Measurements from ENCODE around the gene TGFBR3.
A peak's percentile ranks its signal among the peaks of the same experiment; 100 is the strongest.

TGFBR3 gene

GRCh38 chr1:91798241-91798648 lies 87.7 kb downstream of the TGFBR3 start:
- H3K79me1 ChIP-seq (replicated peaks; ENCODE audit: low read length, poor library complexity, severe bottlenecking): peaks cover 26% of the 10 kb centered on the region
- H3K4me1 ChIP-seq (ENCODE audit: control insufficient read depth, insufficient read depth, low read depth, low read length): peaks cover 4% of the 10 kb centered on the region
- DNase-seq: peak; percentile 41
- H3K27me3 ChIP-seq (ENCODE audit: control insufficient read depth in 1 of 2, insufficient read depth in 1 of 2, low read length in 2 of 2): no peaks in the 10 kb centered on the region
- H3K14ac ChIP-seq (ENCODE audit: low read length in 2 of 2): no peak overlapping the region
- peak overlapping the region; percentile 25 for H4K91ac ChIP-seq (ENCODE audit: low read length)
- no peak overlapping the region for H2BK5ac ChIP-seq (ENCODE audit: low read depth, low read length, poor library complexity, severe bottlenecking)
- H2BK15ac ChIP-seq (ENCODE audit: low read depth, poor library complexity, severe bottlenecking): no peak overlapping the region
- no peak overlapping the region for H2BK120ac ChIP-seq (ENCODE audit: low read depth, low read length)
- H3K23ac ChIP-seq (ENCODE audit: low read length in 2 of 2): no peak overlapping the region
- H2BK12ac ChIP-seq (ENCODE audit: low read length in 2 of 2): peak overlapping the region; percentile 14 to 23
- H3K4me3 ChIP-seq (ENCODE audit: insufficient read depth in 1 of 2, low read depth in 1 of 2, low read length in 2 of 2): peak overlapping the region in 1 of 2 experiments; percentile 52
- peak overlapping the region; percentile 65 for H3K9ac ChIP-seq (ENCODE audit: low read length)
- H3K9me3 ChIP-seq (ENCODE audit: control insufficient read depth, low read length): no peaks in the 10 kb centered on the region
- no peak overlapping the region for H2AK5ac ChIP-seq (ENCODE audit: low read length, severe bottlenecking)
- H4K8ac ChIP-seq (ENCODE audit: low read length): no peak overlapping the region
- H3K36me3 ChIP-seq (ENCODE audit: control insufficient read depth in 1 of 2, insufficient read depth in 2 of 2, low read depth in 1 of 2, low read length in 2 of 2): peaks cover 0 to 73% of the 10 kb centered on the region in 2 experiments
- no peak overlapping the region for H3K27ac ChIP-seq (ENCODE audit: low read length, poor library complexity, severe bottlenecking)
- H3K18ac ChIP-seq (ENCODE audit: low read depth in 1 of 2, low read length in 2 of 2): peak overlapping the region; percentile 40 to 52
- H3K4me2 ChIP-seq (ENCODE audit: low read length, poor library complexity, severe bottlenecking): no peak overlapping the region
- 67% methylated on average over 5 of the region's 5 CpGs for WGBS
- no peak overlapping the region for H2AFZ ChIP-seq (ENCODE audit: low read depth, low read length)
- no peak overlapping the region for H3K4ac ChIP-seq (ENCODE audit: low read depth in 1 of 2, low read length in 2 of 2)

- no peak overlapping the region for H3K23ac ChIP-seq (ENCODE audit: low read length in 2 of 2)
- H3K4me1 ChIP-seq (ENCODE audit: control insufficient read depth, insufficient read depth, low read depth, low read length): peaks cover 4% of the 10 kb centered on the region
- no peak overlapping the region for H2AFZ ChIP-seq (ENCODE audit: low read depth, low read length)
- peaks cover 0 to 83% of the 10 kb centered on the region in 2 experiments for H3K36me3 ChIP-seq (ENCODE audit: control insufficient read depth in 1 of 2, insufficient read depth in 2 of 2, low read depth in 1 of 2, low read length in 2 of 2)
- no peak overlapping the region for H4K91ac ChIP-seq (ENCODE audit: low read length)
- H2BK120ac ChIP-seq (ENCODE audit: low read depth, low read length): no peak overlapping the region
- H3K4me2 ChIP-seq (ENCODE audit: low read length, poor library complexity, severe bottlenecking): no peak overlapping the region
- peak overlapping the region in 1 of 2 experiments; percentile 84 for H3K18ac ChIP-seq (ENCODE audit: low read depth in 1 of 2, low read length in 2 of 2)
- H2BK12ac ChIP-seq (ENCODE audit: low read length in 2 of 2): peak overlapping the region; percentile 32 to 49
- H2BK15ac ChIP-seq (ENCODE audit: low read depth, poor library complexity, severe bottlenecking): no peak overlapping the region
- peak overlapping the region; percentile 36 for H2AK5ac ChIP-seq (ENCODE audit: low read length, severe bottlenecking)
- no peak overlapping the region for H3K4ac ChIP-seq (ENCODE audit: low read depth in 1 of 2, low read length in 2 of 2)
- 100% methylated on average over 1 of the region's 1 CpG for WGBS
- H3K9ac ChIP-seq (ENCODE audit: low read length): peak overlapping the region; percentile 65
- H3K4me3 ChIP-seq (ENCODE audit: insufficient read depth in 1 of 2, low read depth in 1 of 2, low read length in 2 of 2): peak overlapping the region in 1 of 2 experiments; percentile 31
- peaks cover 24% of the 10 kb centered on the region for H3K79me1 ChIP-seq (replicated peaks; ENCODE audit: low read length, poor library complexity, severe bottlenecking)
- H3K14ac ChIP-seq (ENCODE audit: low read length in 2 of 2): no peak overlapping the region
- no peak overlapping the region for H3K27ac ChIP-seq (ENCODE audit: low read length, poor library complexity, severe bottlenecking)
- H3K27me3 ChIP-seq (ENCODE audit: control insufficient read depth in 1 of 2, insufficient read depth in 1 of 2, low read length in 2 of 2): no peaks in the 10 kb centered on the region
- H3K9me3 ChIP-seq (ENCODE audit: control insufficient read depth, low read length): no peaks in the 10 kb centered on the region
- DNase-seq: no peak
- H2BK5ac ChIP-seq (ENCODE audit: low read depth, low read length, poor library complexity, severe bottlenecking): no peak overlapping the region
- H4K8ac ChIP-seq (ENCODE audit: low read length): peak overlapping the region; percentile 4
Observed at GRCh38 chr1:91797164-91797563, 88.8 kb downstream of the TGFBR3 start.

GRCh38 chr1:91796390-91796654 lies 89.6 kb downstream of the TGFBR3 start:
- no CpG with 5 or more reads among the region's 4 CpGs for WGBS
- Histone ChIP-seq H3K27ac (ENCODE audit: low read length, poor library complexity, severe bottlenecking) (no peak overlapping the region), H3K4me2 (ENCODE audit: low read length, poor library complexity, severe bottlenecking) (no peak overlapping the region), H3K4me3 (ENCODE audit: insufficient read depth in 1 of 2, low read depth in 1 of 2, low read length in 2 of 2) (no peak overlapping the region), H2AK5ac (ENCODE audit: low read length, severe bottlenecking) (no peak overlapping the region), H3K36me3 (ENCODE audit: control insufficient read depth in 1 of 2, insufficient read depth in 2 of 2, low read depth in 1 of 2, low read length in 2 of 2) (peaks cover 0 to 83% of the 10 kb centered on the region in 2 experiments), H3K79me1 (replicated peaks; ENCODE audit: low read length, poor library complexity, severe bottlenecking) (peaks cover 20% of the 10 kb centered on the region), H3K23ac (ENCODE audit: low read length in 2 of 2) (no peak overlapping the region), H3K4me1 (ENCODE audit: control insufficient read depth, insufficient read depth, low read depth, low read length) (peaks cover 4% of the 10 kb centered on the region), H3K9ac (ENCODE audit: low read length) (peak overlapping the region; percentile 76), H3K4ac (ENCODE audit: low read depth in 1 of 2, low read length in 2 of 2) (no peak overlapping the region), H2BK12ac (ENCODE audit: low read length in 2 of 2) (no peak overlapping the region), H2BK5ac (ENCODE audit: low read depth, low read length, poor library complexity, severe bottlenecking) (no peak overlapping the region), H3K9me3 (ENCODE audit: control insufficient read depth, low read length) (no peaks in the 10 kb centered on the region), H2BK120ac (ENCODE audit: low read depth, low read length) (no peak overlapping the region), H3K27me3 (ENCODE audit: control insufficient read depth in 1 of 2, insufficient read depth in 1 of 2, low read length in 2 of 2) (no peaks in the 10 kb centered on the region), H4K91ac (ENCODE audit: low read length) (no peak overlapping the region), H2AFZ (ENCODE audit: low read depth, low read length) (no peak overlapping the region), H3K18ac (ENCODE audit: low read depth in 1 of 2, low read length in 2 of 2) (no peak overlapping the region), H2BK15ac (ENCODE audit: low read depth, poor library complexity, severe bottlenecking) (no peak overlapping the region), H4K8ac (ENCODE audit: low read length) (no peak overlapping the region), H3K14ac (ENCODE audit: low read length in 2 of 2) (no peak overlapping the region)
- DNase-seq: no peak

GRCh38 chr1:91795591-91796389 lies 90.2 kb downstream of the TGFBR3 start:
- Histone ChIP-seq H3K23ac (ENCODE audit: low read length in 2 of 2) (no peak overlapping the region), H3K27ac (ENCODE audit: low read length, poor library complexity, severe bottlenecking) (peak overlapping the region; percentile 70), H2AFZ (ENCODE audit: low read depth, low read length) (no peak overlapping the region), H3K27me3 (ENCODE audit: control insufficient read depth in 1 of 2, insufficient read depth in 1 of 2, low read length in 2 of 2) (no peaks in the 10 kb centered on the region), H2AK5ac (ENCODE audit: low read length, severe bottlenecking) (no peak overlapping the region), H3K4me1 (ENCODE audit: control insufficient read depth, insufficient read depth, low read depth, low read length) (peaks cover 4% of the 10 kb centered on the region), H3K4ac (ENCODE audit: low read depth in 1 of 2, low read length in 2 of 2) (no peak overlapping the region), H3K18ac (ENCODE audit: low read depth in 1 of 2, low read length in 2 of 2) (no peak overlapping the region), H2BK5ac (ENCODE audit: low read depth, low read length, poor library complexity, severe bottlenecking) (no peak overlapping the region), H3K14ac (ENCODE audit: low read length in 2 of 2) (no peak overlapping the region), H2BK120ac (ENCODE audit: low read depth, low read length) (no peak overlapping the region), H4K91ac (ENCODE audit: low read length) (no peak overlapping the region), H2BK12ac (ENCODE audit: low read length in 2 of 2) (no peak overlapping the region), H2BK15ac (ENCODE audit: low read depth, poor library complexity, severe bottlenecking) (no peak overlapping the region), H3K9ac (ENCODE audit: low read length) (peak overlapping the region; percentile 76), H3K4me3 (ENCODE audit: insufficient read depth in 1 of 2, low read depth in 1 of 2, low read length in 2 of 2) (peak overlapping the region in 1 of 2 experiments; percentile 35), H3K4me2 (ENCODE audit: low read length, poor library complexity, severe bottlenecking) (peak overlapping the region; percentile 30), H3K9me3 (ENCODE audit: control insufficient read depth, low read length) (no peaks in the 10 kb centered on the region), H3K79me1 (replicated peaks; ENCODE audit: low read length, poor library complexity, severe bottlenecking) (peaks cover 17% of the 10 kb centered on the region), H3K36me3 (ENCODE audit: control insufficient read depth in 1 of 2, insufficient read depth in 2 of 2, low read depth in 1 of 2, low read length in 2 of 2) (peaks cover 0 to 84% of the 10 kb centered on the region in 2 experiments), H4K8ac (ENCODE audit: low read length) (no peak overlapping the region)
- 52% methylated on average over 4 of the region's 7 CpGs for WGBS
- DNase-seq: peak; percentile 48

Data from mesenchymal stem cell (in vitro differentiated cells and primary cell).